H1 (cell line): ENCODE measurements around the gene JPT1. TPM values are rescaled to one million over a fixed set of nuclear protein-coding genes. Genes with fewer than 3 reads are reported as not detected.

Source experiments
- CTCF ChIA-PET: fragments of 300-600 bp; sonication (Branson Sonifier 250); formaldehyde crosslinking; loops from one replicate; lab custom pipeline; 2021; ENCODE audit not compliant: partially characterized antibody; lab: Charles Lee
- POLR2A ChIA-PET: fragments of 300-600 bp; sonication (Branson Sonifier 250); formaldehyde crosslinking; loops from one replicate; lab custom pipeline; 2021; ENCODE audit warnings: inconsistent platforms; ENCODE audit not compliant: partially characterized antibody; lab: Charles Lee
- DNase-seq, 2 experiments: peaks; one replicate each; pipeline versions ENCODE4 v3.0.0 to v3.0.0-alpha.2; 2010 to 2022; ENCODE audit warnings: low spot score in 2 of 2, low read depth in 1 of 2, mixed read lengths in 1 of 2
- FAIRE-seq: peaks from 2 replicates; lab custom pipeline; 2011; peaks lifted over from hg19 to GRCh38; lab: Jason Lieb, UNC
- H2AFZ ChIP-seq: 2 replicates; pipeline ENCODE4 v1.8.1; 2012; ENCODE audit warnings: low read length, inconsistent platforms
- H2AK5ac ChIP-seq: 2 replicates; pipeline ENCODE4 v1.6.1; 2013; ENCODE audit warnings: low read depth, low read length
- H2BK120ac ChIP-seq: replicated peaks from 2 replicates; pipeline ENCODE3; 2013; ENCODE audit warnings: low read depth, low read length, inconsistent platforms
- H2BK12ac ChIP-seq: 2 replicates; pipeline ENCODE4 v1.6.1; 2013; ENCODE audit warnings: low read depth, low read length
- H2BK15ac ChIP-seq: 2 replicates; pipeline ENCODE4 v1.6.1; 2013; ENCODE audit warnings: low read length
- H2BK20ac ChIP-seq: 2 replicates; pipeline ENCODE4 v1.6.1; 2013; ENCODE audit warnings: low read length
- H2BK5ac ChIP-seq: 2 replicates; pipeline ENCODE4 v1.6.1; 2013; ENCODE audit warnings: low read depth, low read length
- H3K14ac ChIP-seq: 2 replicates; pipeline ENCODE4 v1.6.1; 2013; ENCODE audit warnings: inconsistent platforms; ENCODE audit not compliant: insufficient read length
- H3K18ac ChIP-seq: 2 replicates; pipeline ENCODE4 v1.6.1; 2013; ENCODE audit warnings: low read length; ENCODE audit errors: extremely low read depth
- H3K23ac ChIP-seq: 2 replicates; pipeline ENCODE4 v1.6.1; 2013; ENCODE audit warnings: inconsistent platforms; ENCODE audit not compliant: insufficient read length
- H3K23me2 ChIP-seq: 2 replicates; pipeline ENCODE4 v1.6.1; 2013; ENCODE audit warnings: low read depth, low read length
- H3K27ac ChIP-seq: 2 replicates; pipeline ENCODE4 v1.6.1; 2011; ENCODE audit warnings: low read depth, low read length, inconsistent platforms
- H3K27me3 ChIP-seq, 4 experiments: replicated peaks in 1 of 4; 1 replicate in 1 of 4; 2 replicates in 3 of 4; pipeline versions ENCODE4 v1.6.1 to v1.8.1; 2011 to 2013; ENCODE audit warnings: low read length in 3 of 4, mild to moderate bottlenecking in 3 of 4, inconsistent platforms in 2 of 4, mixed read lengths in 2 of 4, moderate library complexity in 1 of 4; ENCODE audit not compliant: control insufficient read depth in 3 of 4, insufficient read depth in 3 of 4; ENCODE audit errors: extremely low read depth in 1 of 4
- H3K36me3 ChIP-seq, 4 experiments: 2 replicates each; pipeline versions ENCODE4 v1.6.1 to v1.8.1; 2011 to 2013; ENCODE audit warnings: mild to moderate bottlenecking in 4 of 4, low read length in 3 of 4, moderate library complexity in 2 of 4, control low read depth in 1 of 4, inconsistent platforms in 1 of 4; ENCODE audit not compliant: insufficient read depth in 4 of 4, control insufficient read depth in 2 of 4
- H3K4ac ChIP-seq: replicated peaks from 2 replicates; pipeline ENCODE3; 2013; ENCODE audit warnings: low read length, low read depth, mixed read lengths, inconsistent platforms; ENCODE audit not compliant: insufficient read length
- H3K4me1 ChIP-seq, 4 experiments: replicated peaks in 1 of 4; 1 replicate in 1 of 4; 2 replicates in 3 of 4; pipeline versions ENCODE4 v1.6.1 to v1.8.1; 2011 to 2013; ENCODE audit warnings: low read length in 3 of 4, inconsistent platforms in 2 of 4, mixed read lengths in 1 of 4; ENCODE audit not compliant: insufficient read depth in 4 of 4, control insufficient read depth in 3 of 4
- H3K4me2 ChIP-seq, 2 experiments: 2 replicates each; pipeline versions ENCODE4 v1.6.1 to v1.8.1; 2011 to 2013; ENCODE audit warnings: low read depth in 2 of 2, low read length in 2 of 2, control low read depth in 1 of 2, inconsistent platforms in 1 of 2, mild to moderate bottlenecking in 1 of 2; ENCODE audit not compliant: insufficient read depth in 1 of 2
- H3K4me3 ChIP-seq, 4 experiments: fragments of 200-600, 300-600 bp in 1 of 4; sonication (generic), shearing (Covaris generic), sonication (Bioruptor Twin) in 1 of 4; 2 replicates each; pipeline versions ENCODE4 v1.5.1 to v1.8.1; 2011 to 2016; ENCODE audit warnings: low read length in 4 of 4, low read depth in 3 of 4, control low read depth in 2 of 4, inconsistent platforms in 2 of 4, mild to moderate bottlenecking in 2 of 4, mixed read lengths in 1 of 4, moderate library complexity in 1 of 4; ENCODE audit not compliant: insufficient read depth in 2 of 4; ENCODE audit errors: extremely low read depth in 1 of 4
- H3K56ac ChIP-seq: replicated peaks from 2 replicates; pipeline ENCODE3; 2013; ENCODE audit warnings: low read depth, mild to moderate bottlenecking, mixed read lengths, low read length, inconsistent platforms; ENCODE audit not compliant: insufficient read length
- H3K79me1 ChIP-seq: 2 replicates; pipeline ENCODE4 v1.6.1; 2013; ENCODE audit warnings: low read depth, low read length, control low read depth
- H3K79me2 ChIP-seq, 2 experiments: 2 replicates each; pipeline versions ENCODE4 v1.6.1 to v1.8.1; 2012 to 2013; ENCODE audit warnings: low read length in 2 of 2, mild to moderate bottlenecking in 2 of 2, inconsistent platforms in 1 of 2; ENCODE audit not compliant: insufficient read depth in 2 of 2, control insufficient read depth in 1 of 2
- H3K9ac ChIP-seq, 4 experiments: replicated peaks in 1 of 4; 1 replicate in 1 of 4; 2 replicates in 3 of 4; pipeline versions ENCODE4 v1.6.1 to v1.8.1; 2011 to 2013; ENCODE audit warnings: low read depth in 3 of 4, low read length in 3 of 4, control low read depth in 2 of 4, mild to moderate bottlenecking in 2 of 4, moderate library complexity in 2 of 4, inconsistent platforms in 1 of 4; ENCODE audit errors: extremely low read depth in 1 of 4
- H3K9me3 ChIP-seq, 2 experiments: 2 replicates each; pipeline versions ENCODE4 v1.6.1 to v1.8.1; 2012 to 2013; ENCODE audit warnings: mild to moderate bottlenecking in 2 of 2, moderate library complexity in 2 of 2, control low read depth in 1 of 2, inconsistent platforms in 1 of 2, low read depth in 1 of 2, low read length in 1 of 2, mixed read lengths in 1 of 2; ENCODE audit not compliant: insufficient read depth in 2 of 2
- H4K20me1 ChIP-seq, 2 experiments: replicated peaks in 1 of 2; 2 replicates each; pipeline versions ENCODE3 to v1.8.1; 2011 to 2013; ENCODE audit warnings: inconsistent platforms in 2 of 2, low read length in 2 of 2, mild to moderate bottlenecking in 1 of 2; ENCODE audit not compliant: insufficient read depth in 2 of 2, control insufficient read depth in 1 of 2
- H4K5ac ChIP-seq: 2 replicates; pipeline ENCODE4 v1.6.1; 2013; ENCODE audit warnings: low read length, low read depth, mixed read lengths, inconsistent platforms; ENCODE audit not compliant: insufficient read length
- H4K8ac ChIP-seq: 2 replicates; pipeline ENCODE4 v1.8.0; 2013; ENCODE audit warnings: mild to moderate bottlenecking, moderate library complexity, low read length, inconsistent platforms; ENCODE audit not compliant: insufficient read depth; ENCODE audit errors: extremely low read depth
- H4K91ac ChIP-seq: replicated peaks from 2 replicates; pipeline ENCODE3; 2013; ENCODE audit warnings: low read length, mixed read lengths, inconsistent platforms; ENCODE audit not compliant: insufficient read length
- CBX8 ChIP-seq: fragments of 300-800, 300-1000 bp; sonication (generic); IDR thresholded peaks from 2 replicates; pipeline ENCODE4 v1.7.1; 2016; ENCODE audit warnings: low read depth, low read length, borderline replicate concordance
- HDAC2 ChIP-seq, 2 experiments: fragments of 300-600 bp in 1 of 2; sonication (generic) in 1 of 2; IDR thresholded peaks; 2 replicates each; pipeline ENCODE4 v1.6.1; 2011 to 2012; ENCODE audit warnings: low read depth in 2 of 2, low read length in 2 of 2, mild to moderate bottlenecking in 2 of 2, moderate library complexity in 2 of 2, borderline replicate concordance in 1 of 2, inconsistent platforms in 1 of 2
- SIX5 ChIP-seq: IDR thresholded peaks from 2 replicates; pipeline ENCODE4 v1.6.1; 2011; ENCODE audit warnings: mild to moderate bottlenecking, low read depth, low read length
- SUZ12 ChIP-seq: fragments of 200-600 bp; sonication (generic); IDR thresholded peaks from 2 replicates; pipeline ENCODE4 v1.6.1; 2012; ENCODE audit warnings: mild to moderate bottlenecking, inconsistent platforms, low read length, moderate library complexity, mixed read lengths
- TCF12 ChIP-seq: IDR thresholded peaks from 2 replicates; pipeline ENCODE4 v1.6.1; 2011; ENCODE audit warnings: low read depth, mild to moderate bottlenecking, low read length
- WGBS, 2 experiments: shearing (Covaris generic) in 1 of 2; methylation state at CpG; one replicate each; pipeline versions ENCODE4 v1.1.6 to v1.1.7; 2013 to 2015; ENCODE audit warnings: low lambda C conversion rate in 2 of 2, mixed read lengths in 2 of 2, inconsistent platforms in 1 of 2, low coverage in 1 of 2, missing lambda C conversion rate in 1 of 2; ENCODE audit not compliant: insufficient replicate concordance in 2 of 2, insufficient coverage in 1 of 2, insufficient read length in 1 of 2; ENCODE audit errors: extremely low coverage in 1 of 2, missing lambda C conversion rate in 1 of 2; 5-methylcytosine and 5-hydroxymethylcytosine counted together
- polyA plus RNA-seq, 7 experiments: library from polyadenylated mRNA; depleted of rRNA in 3 of 7; stranded (reverse) in 5 of 7; unstranded in 2 of 7; fragments of >200 nt in 5 of 7; fragments of 200-250 nt in 2 of 7; gene quantifications; 1 replicate in 5 of 7; 2 replicates in 1 of 7; 4 replicates in 1 of 7; pipeline versions ENCODE4 v1.2.1 to v1.2.3, GENCODE V29; 2011 to 2013; ENCODE audit warnings: missing spikeins in 2 of 7, mixed read lengths in 2 of 7
- total RNA-seq: library from RNA; stranded (reverse); fragmentation: NEBNext Ultra II Directional; extraction: Animal tissue kit (Norgen Biotek cat#: 25700); gene quantifications from 2 replicates; pipeline ENCODE4 v1.2.1, GENCODE V29; 2021

Gene JPT1
- total and polyA plus RNA-seq, 2 of the 8 experiments (the other 6 are each of a cell fraction or from before 2014, with no cell fraction given), result 154 to 369 TPM

DNA sequence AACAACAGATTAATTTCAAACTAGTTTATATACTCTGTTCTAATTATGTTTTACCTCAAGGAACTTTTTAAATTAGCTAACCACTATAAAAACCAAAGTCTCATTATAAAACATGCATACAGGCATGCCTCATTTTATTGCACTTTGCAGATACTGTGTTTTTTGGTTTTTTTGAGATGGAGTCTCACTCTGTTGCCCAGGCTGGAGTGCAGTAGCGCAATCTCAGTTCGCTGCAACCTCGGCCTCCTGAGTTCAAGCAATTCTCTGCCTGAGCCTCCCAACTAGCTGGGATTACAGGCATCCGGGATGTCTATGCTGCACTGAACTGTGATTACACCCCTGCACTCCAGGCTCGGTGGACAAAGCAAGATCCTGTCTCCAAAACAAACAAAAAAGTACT, 8.8 kb upstream of the JPT1 start:
- H3K27me3 ChIP-seq, result no peaks in the 10 kb centered on the region
- no peak overlapping the region for H4K5ac ChIP-seq
- no peaks in the 10 kb centered on the region for H3K23me2 ChIP-seq
- H3K4ac ChIP-seq, result no peak overlapping the region
- no peak overlapping the region for H2BK15ac ChIP-seq
- DNase-seq (no peak), FAIRE-seq (no peak)
- H2AFZ ChIP-seq, result no peak overlapping the region
- H3K23ac ChIP-seq, result no peak overlapping the region
- no peak overlapping the region for H2BK5ac ChIP-seq
- H4K91ac ChIP-seq, result no peak overlapping the region
- CTCF ChIA-PET, result interaction anchor here (0.6 to 1.5 kb wide), 5 partner anchors 8 to 202 kb away, joined by 3 to 5 read pairs (median 3); no protein-coding TSS in a partner anchor
- H3K14ac ChIP-seq, result no peak overlapping the region
- H3K18ac ChIP-seq, result no peak overlapping the region
- H3K9me3 ChIP-seq, result no peaks in the 10 kb centered on the region
- H3K79me1 ChIP-seq, result no peaks in the 10 kb centered on the region
- no peaks in the 10 kb centered on the region for H3K79me2 ChIP-seq
- TF ChIP-seq SUZ12, result no peak
- no peak for TF ChIP-seq HDAC2 (IDR thresholded peaks at IDR 0.05; ENCODE audit: borderline replicate concordance in 1 of 2, low read depth in 2 of 2, low read length in 2 of 2)
- TF ChIP-seq TCF12, result no peak
- no peak for TF ChIP-seq SIX5
- no peak for TF ChIP-seq CBX8
- H3K4me1 ChIP-seq, result no peaks in the 10 kb centered on the region
- POLR2A ChIA-PET, result interaction anchor here (0.6 to 11.6 kb wide), 7 partner anchors 8 to 202 kb away, joined by 3 to 213 read pairs (median 4); partner anchors contain the start of gene JPT1
- H3K9ac ChIP-seq, result no peak overlapping the region
- no peak overlapping the region for H2BK120ac ChIP-seq
- no peak overlapping the region for H3K56ac ChIP-seq
- H3K4me3 ChIP-seq, result no peak overlapping the region
- H4K20me1 ChIP-seq, result peaks cover 0 to 3% of the 10 kb centered on the region in 2 experiments
- H3K36me3 ChIP-seq, result peaks cover 5 to 31% (median 16%) of the 10 kb centered on the region in 4 experiments; a peak in 7 of 8 replicates
- H2BK12ac ChIP-seq, result no peak overlapping the region
- no peak overlapping the region for H3K4me2 ChIP-seq
- no peak overlapping the region for H2AK5ac ChIP-seq
- no peak overlapping the region for H3K27ac ChIP-seq
- H2BK20ac ChIP-seq, result no peak overlapping the region
- 97% methylated on average over 5 of the region's 5 CpGs; no CpG with 5 or more reads in 1 of the 2 experiments for WGBS, 2 experiments
- H4K8ac ChIP-seq, result no peak overlapping the region
